Central memory CD8-positive, alpha-beta T cell (primary cell): ENCODE results near the gene IQCK.

Experiments
- ATAC-seq: fragments of 150-1000 bp; cut with Tn5 transposase; replicated peaks from 2 replicates; pipeline ENCODE4 v1.10.0; 2022; ENCODE audit warnings: mild to moderate bottlenecking, moderate FRiP score, moderate number of reproducible peaks; ENCODE audit not compliant: poor library complexity, severe bottlenecking; ENCODE audit errors: extremely low read depth
- DNase-seq, 2 donors: peaks; one replicate each; pipeline ENCODE4 v3.0.0; 2021; ENCODE audit warnings: low spot score in 2 of 2
- H3K27ac Mint-ChIP-seq: one replicate; pipeline ENCODE4 v1.8.0; 2022; ENCODE audit warnings: low read depth, mild to moderate bottlenecking, moderate library complexity, mixed read lengths
- H3K27me3 Mint-ChIP-seq: one replicate; pipeline ENCODE4 v1.8.0; 2022; ENCODE audit warnings: mixed read lengths
- H3K36me3 Mint-ChIP-seq: one replicate; pipeline ENCODE4 v1.8.0; 2022; ENCODE audit warnings: mild to moderate bottlenecking, moderate library complexity, mixed read lengths; ENCODE audit not compliant: insufficient read depth
- H3K4me1 Mint-ChIP-seq: one replicate; pipeline ENCODE4 v1.8.0; 2022; ENCODE audit warnings: mixed read lengths
- H3K4me3 Mint-ChIP-seq: one replicate; pipeline ENCODE4 v1.8.0; 2022; ENCODE audit warnings: mild to moderate bottlenecking, moderate library complexity, mixed read lengths
- H3K9me3 Mint-ChIP-seq: one replicate; pipeline ENCODE4 v1.8.0; 2022; ENCODE audit warnings: mixed read lengths

IQCK gene

DNA sequence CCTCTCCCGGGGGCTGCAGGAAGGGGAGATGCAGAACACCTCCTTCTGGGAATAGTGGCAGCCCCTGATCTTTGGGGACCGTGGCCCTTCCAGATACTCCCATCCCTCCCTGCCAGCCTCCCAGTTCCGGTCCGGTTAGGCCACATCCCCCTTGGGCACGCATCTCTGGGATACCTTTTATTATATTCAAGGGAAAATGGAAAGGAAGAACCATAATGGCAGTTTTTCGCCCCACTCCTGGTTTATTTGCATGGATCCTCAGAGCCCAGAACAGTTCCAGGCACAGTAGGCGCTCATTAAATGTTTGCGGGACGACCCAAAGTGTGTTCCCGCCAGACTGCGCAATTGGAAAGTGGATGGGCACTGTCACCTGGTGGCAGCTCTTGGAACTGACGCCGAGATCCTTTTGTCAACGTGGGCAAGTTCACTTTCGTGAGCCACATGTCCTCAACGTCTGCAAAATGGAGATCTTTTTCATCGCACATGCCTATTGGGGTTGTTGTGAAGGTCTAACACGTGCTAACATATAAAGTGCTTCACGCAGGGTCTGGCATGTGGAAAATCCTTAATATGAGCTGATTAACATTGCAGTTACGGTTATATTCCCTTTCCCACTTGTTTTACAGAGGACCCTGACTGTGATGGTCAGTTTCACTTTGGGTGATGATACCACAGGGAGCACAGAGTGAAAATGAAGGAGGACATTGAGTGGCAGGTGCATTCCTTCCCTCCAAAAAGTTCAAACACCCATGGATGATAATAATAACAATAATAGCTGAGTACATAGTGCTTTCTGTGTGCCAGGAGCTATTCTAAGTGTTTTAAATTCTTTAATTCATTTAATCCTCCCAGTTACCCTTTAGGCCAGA, 168.2 kb downstream of the IQCK start:
- ATAC-seq (peak; percentile 29), DNase-seq (peak; percentile 69 to 73)
- Mint-ChIP-seq H3K36me3 (peaks cover 3% of the 10 kb centered on the region), H3K27ac (no peak overlapping the region), H3K27me3 (peaks cover 53% of the 10 kb centered on the region), H3K4me3 (peak overlapping the region; percentile 78), H3K9me3 (no peaks in the 10 kb centered on the region), H3K4me1 (peaks cover 18% of the 10 kb centered on the region)

DNA sequence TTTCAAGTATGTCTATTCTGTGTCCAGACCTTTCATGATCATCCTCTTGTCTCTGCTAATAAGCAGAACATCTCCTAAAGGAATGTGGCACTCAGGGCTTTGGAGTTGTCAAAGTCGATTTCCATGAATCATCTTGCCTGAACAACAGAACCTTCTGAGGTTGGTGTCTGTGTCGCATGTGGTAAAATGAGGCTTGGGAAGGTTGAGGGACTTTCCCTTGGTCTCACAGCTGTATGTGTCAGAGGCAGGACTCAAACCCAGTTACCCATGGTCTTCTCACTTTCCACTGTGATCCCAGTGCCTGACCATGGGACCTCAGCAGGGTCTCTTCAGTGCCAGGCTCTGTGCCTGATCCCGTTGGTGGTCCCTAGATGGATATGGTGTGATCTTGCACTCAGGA, 170.8 kb downstream of the IQCK start:
- DNase-seq (no peak), ATAC-seq (no peak)
- H3K27ac Mint-ChIP-seq = no peak overlapping the region
- no peak overlapping the region for H3K4me3 Mint-ChIP-seq
- peaks cover 27% of the 10 kb centered on the region for H3K27me3 Mint-ChIP-seq
- peaks cover 2% of the 10 kb centered on the region for H3K36me3 Mint-ChIP-seq
- H3K4me1 Mint-ChIP-seq = peaks cover 18% of the 10 kb centered on the region
- no peaks in the 10 kb centered on the region for H3K9me3 Mint-ChIP-seq

DNA sequence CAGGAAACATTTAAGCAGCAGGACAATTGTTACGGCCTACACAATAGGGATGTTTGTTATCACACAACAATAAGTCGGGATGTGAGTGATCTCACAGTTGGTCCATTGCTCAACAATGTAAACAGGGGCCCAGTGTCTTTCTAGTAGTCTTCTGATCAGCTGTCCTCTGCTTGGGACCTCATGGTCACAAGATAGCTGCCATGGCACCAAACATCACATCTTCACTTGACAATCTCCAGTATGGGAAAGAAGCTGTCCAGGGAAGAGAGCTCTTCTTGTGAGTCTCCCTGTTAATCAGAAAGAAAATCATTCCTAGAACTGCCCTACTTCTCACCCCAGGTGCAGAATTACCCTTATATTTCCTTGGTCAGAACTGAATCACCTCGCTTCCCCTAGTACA, 172.8 kb downstream of the IQCK start:
- Mint-ChIP-seq H3K36me3 (peaks cover 2% of the 10 kb centered on the region), H3K27me3 (peaks cover 7% of the 10 kb centered on the region), H3K9me3 (no peaks in the 10 kb centered on the region), H3K4me1 (peaks cover 7% of the 10 kb centered on the region), H3K27ac (no peak overlapping the region), H3K4me3 (no peak overlapping the region)
- no peak for DNase-seq
- ATAC-seq = no peak

DNA sequence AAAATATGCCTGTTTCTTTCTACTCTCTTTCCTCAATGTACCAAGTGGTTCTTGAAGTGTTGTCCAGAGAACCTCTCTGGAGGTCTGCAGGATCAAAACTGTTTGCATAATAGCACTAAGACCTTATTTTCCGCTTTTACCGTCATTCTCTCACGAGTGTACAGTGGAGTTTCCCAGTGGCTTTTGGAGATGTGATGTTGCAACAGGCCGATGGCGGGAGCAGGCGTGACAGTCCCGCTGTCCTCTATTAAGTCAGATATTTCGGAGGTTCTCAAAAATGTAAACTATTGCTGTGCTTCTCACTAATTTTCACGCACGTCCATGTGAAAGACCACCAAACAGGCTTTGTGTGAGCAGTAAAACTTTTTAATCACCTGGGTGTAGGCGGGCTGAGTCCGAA, 174.8 kb downstream of the IQCK start:
- Mint-ChIP-seq H3K4me1 (no peaks in the 10 kb centered on the region), H3K36me3 (no peaks in the 10 kb centered on the region)

DNA sequence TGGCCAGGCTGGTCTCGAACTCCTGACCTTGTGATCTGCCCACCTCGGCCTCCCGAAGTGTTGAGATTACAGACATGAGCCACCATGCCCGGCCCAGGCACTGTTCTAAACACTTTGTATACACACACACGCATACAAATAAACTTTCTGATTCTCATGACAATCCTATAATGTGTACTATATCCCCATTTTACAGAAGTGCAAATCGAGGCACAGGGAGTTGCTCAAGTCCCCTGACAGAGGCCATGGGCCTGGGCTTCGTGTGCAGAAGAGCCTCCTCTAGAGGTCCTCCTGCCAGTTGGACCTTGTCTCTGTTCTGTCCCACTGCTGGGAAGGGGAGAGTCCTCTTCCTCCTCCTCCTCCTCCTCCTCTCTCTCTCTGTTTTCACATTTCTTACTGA, 176.5 kb downstream of the IQCK start:
- Mint-ChIP-seq H3K4me3 (no peak overlapping the region), H3K9me3 (no peaks in the 10 kb centered on the region), H3K4me1 (peaks cover 6% of the 10 kb centered on the region), H3K27ac (no peak overlapping the region), H3K27me3 (peaks cover 27% of the 10 kb centered on the region), H3K36me3 (no peaks in the 10 kb centered on the region)
- DNase-seq (no peak), ATAC-seq (no peak)

More for the DNA sequence above, 174.8 kb downstream of the IQCK start:
- no peak for DNase-seq
- ATAC-seq = no peak
- H3K9me3 Mint-ChIP-seq = no peaks in the 10 kb centered on the region
- H3K27ac Mint-ChIP-seq = no peak overlapping the region
- H3K27me3 Mint-ChIP-seq = peaks cover 11% of the 10 kb centered on the region
- H3K4me3 Mint-ChIP-seq = no peak overlapping the region

DNA sequence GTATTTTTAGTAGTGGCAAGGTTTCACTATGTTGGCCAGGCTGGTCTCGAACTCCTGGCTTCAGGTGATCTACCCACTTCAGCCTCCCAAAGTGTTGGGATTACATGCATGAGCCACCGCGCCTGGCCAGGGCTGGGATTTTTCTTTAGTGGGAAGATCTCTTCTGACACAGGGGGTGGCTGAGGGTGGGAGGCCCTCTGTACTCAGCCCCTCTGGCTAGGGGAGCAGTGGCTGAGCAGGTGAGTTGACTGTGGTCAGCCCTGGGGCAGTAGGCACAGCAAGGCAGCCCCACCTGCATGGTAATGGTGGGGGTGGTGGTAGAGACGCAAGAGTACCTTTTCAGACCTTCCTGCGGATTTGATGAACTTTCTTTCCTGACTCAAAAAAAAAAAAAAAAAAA, 178.9 kb downstream of the IQCK start:
- Mint-ChIP-seq H3K27me3 (peaks cover 30% of the 10 kb centered on the region), H3K27ac (no peak overlapping the region), H3K36me3 (no peaks in the 10 kb centered on the region), H3K9me3 (no peaks in the 10 kb centered on the region), H3K4me3 (no peak overlapping the region), H3K4me1 (peaks cover 6% of the 10 kb centered on the region)
- DNase-seq = no peak
- no peak for ATAC-seq

DNA sequence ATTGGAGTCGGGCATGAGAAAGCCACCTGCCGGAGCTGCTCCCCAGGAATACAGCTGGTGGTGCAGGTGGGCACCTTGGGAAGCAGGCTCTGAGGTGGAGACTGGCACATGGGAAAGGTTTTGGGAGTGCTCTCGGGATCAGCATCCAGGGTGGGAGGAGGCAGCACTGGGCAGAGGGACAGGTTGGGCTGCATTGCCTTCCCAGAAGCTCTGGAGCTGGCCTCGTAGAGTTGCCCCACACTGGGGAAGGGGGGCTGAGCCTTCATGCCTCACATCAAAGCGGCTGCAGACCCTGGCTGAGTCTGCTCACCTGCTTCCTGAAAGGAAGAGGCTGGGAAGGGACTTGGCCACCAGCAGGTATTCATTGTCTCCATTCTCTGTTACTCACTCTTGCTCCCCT, 180.1 kb downstream of the IQCK start:
- Mint-ChIP-seq H3K9me3 (no peaks in the 10 kb centered on the region), H3K4me1 (peaks cover 6% of the 10 kb centered on the region), H3K27me3 (peaks cover 30% of the 10 kb centered on the region), H3K4me3 (no peak overlapping the region), H3K27ac (no peak overlapping the region), H3K36me3 (no peaks in the 10 kb centered on the region)
- ATAC-seq (no peak), DNase-seq (no peak)

DNA sequence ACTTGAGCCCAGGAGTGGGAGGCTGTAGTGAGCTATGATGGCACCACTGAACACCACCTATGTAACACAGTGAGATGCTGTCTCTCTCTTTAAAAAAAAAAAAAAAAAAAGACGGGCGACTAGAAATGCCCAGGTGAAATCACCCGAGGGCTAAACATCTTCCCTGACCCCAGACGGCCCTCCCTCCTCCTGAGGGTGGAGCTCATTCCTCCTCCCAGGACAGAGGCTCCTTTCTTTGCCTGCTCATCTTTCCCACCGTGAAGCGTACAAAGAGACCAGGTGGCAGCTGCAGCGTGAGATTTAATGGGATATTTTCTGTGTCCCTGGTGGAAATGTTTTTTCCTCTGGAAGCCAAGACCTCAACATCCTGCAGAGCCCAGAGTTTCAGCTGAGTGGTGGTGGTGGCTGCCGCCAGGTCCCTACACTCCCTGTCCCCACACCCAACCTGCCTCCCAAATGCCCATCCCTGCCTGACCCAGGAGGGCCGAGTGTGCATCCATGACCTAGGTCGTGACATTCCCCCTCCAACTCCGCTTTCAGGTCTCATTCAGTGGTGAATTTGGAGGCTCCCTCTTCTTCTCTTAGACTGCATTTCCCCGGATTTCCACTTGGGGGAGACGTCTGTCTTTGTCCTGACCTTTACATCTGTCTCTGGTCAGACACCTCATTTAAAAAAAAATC, 181.0 kb downstream of the IQCK start:
- no peaks in the 10 kb centered on the region for H3K36me3 Mint-ChIP-seq
- H3K27ac Mint-ChIP-seq = no peak overlapping the region
- DNase-seq (no peak), ATAC-seq (no peak)
- no peak overlapping the region for H3K4me3 Mint-ChIP-seq
- H3K27me3 Mint-ChIP-seq = peaks cover 30% of the 10 kb centered on the region
- H3K4me1 Mint-ChIP-seq = peaks cover 6% of the 10 kb centered on the region
- H3K9me3 Mint-ChIP-seq = no peaks in the 10 kb centered on the region

DNA sequence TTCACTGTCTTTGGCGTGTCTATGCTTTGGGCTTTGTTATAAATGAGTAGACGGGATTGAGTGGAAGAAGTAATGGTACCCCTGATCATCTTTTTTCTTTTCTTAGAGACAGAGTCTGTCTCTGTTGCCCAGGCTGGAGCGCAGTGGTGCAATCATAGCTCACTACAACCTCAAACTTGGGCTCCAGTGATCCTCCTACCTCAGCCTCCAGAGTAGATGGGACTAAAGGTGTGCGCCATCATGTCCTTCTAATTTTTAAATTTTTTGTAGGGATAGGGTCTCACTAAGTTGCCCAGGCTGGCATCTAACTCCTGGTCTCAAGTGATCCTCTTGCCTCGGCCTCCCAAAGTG, 181.5 kb downstream of the IQCK start:
- H3K36me3 Mint-ChIP-seq = no peaks in the 10 kb centered on the region
- ATAC-seq = no peak
- no peak overlapping the region for H3K4me3 Mint-ChIP-seq
- H3K4me1 Mint-ChIP-seq = peaks cover 6% of the 10 kb centered on the region
- H3K27ac Mint-ChIP-seq = no peak overlapping the region
- DNase-seq = no peak
- H3K27me3 Mint-ChIP-seq = peaks cover 30% of the 10 kb centered on the region
- no peaks in the 10 kb centered on the region for H3K9me3 Mint-ChIP-seq

DNA sequence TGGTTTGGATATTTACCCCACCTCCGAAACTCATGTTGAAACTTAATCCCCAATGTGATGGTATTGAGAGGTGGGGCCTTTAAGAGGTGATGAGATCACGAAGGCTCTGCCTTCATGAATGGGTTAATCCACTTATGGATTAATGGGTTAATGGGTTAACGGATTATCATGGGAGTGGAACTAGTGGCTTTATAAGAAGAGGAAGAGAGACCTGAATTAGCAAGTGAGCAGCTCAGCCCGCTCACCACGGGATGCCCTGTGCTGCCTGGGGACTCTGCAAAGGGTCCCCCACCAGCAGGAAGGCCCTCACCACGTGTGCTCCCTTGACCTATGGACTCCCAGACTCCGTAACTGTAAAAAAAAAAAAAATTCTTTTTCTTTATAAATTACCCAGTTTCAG, 183.1 kb downstream of the IQCK start:
- Mint-ChIP-seq H3K27ac (no peak overlapping the region), H3K4me3 (no peak overlapping the region), H3K36me3 (no peaks in the 10 kb centered on the region), H3K4me1 (peaks cover 6% of the 10 kb centered on the region), H3K9me3 (no peaks in the 10 kb centered on the region), H3K27me3 (peaks cover 30% of the 10 kb centered on the region)
- ATAC-seq (no peak), DNase-seq (no peak)

DNA sequence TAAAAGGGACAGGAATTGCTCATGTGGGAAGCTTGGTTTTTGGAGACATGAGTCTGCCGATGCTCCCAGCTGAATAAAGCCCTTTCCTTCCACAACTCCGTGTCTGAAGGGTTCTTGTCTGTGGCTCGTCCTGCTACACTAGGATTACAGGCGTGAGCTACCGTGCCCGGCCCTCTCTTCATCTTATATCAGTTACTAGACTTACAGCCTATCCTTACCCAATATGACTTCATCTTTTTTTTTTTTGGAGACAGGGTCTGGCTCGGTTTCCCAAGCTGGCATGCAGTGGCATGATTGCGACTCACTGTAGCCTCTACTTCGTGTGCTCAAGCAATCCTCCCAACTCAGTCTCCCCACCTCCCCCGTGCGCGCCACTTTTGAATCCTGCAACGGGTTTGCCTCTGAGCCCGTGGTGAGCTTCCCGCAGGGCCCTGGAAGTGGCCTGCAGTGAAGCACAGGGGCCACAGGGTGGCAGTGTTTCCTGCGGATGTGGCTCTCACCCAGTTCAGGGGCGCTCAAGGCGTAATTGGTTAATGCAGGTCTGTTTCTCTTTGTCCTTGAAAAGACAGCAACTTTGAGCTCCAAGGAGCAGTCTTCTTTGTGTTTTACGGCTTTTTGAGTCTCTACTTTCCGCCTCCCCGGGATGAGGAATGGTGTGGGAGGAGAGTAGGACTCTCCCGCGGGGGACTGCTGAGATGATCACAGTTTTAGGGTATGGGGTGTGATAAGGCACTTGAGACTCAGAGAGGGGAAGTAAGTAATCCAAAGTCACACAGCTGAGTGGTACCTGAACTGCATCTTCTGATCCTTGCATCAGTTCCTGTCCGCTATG, 189.3 kb downstream of the IQCK start:
- Mint-ChIP-seq H3K4me1 (peaks cover 12% of the 10 kb centered on the region), H3K27me3 (peaks cover 35% of the 10 kb centered on the region), H3K9me3 (no peaks in the 10 kb centered on the region), H3K27ac (peak overlapping the region; percentile 56), H3K4me3 (peak overlapping the region; percentile 56), H3K36me3 (no peaks in the 10 kb centered on the region)
- DNase-seq = peak; percentile 42 to 54
- peak; percentile 78 for ATAC-seq
